ENCODE measurements around the gene VWA5B1.

Gene VWA5B1

DNA sequence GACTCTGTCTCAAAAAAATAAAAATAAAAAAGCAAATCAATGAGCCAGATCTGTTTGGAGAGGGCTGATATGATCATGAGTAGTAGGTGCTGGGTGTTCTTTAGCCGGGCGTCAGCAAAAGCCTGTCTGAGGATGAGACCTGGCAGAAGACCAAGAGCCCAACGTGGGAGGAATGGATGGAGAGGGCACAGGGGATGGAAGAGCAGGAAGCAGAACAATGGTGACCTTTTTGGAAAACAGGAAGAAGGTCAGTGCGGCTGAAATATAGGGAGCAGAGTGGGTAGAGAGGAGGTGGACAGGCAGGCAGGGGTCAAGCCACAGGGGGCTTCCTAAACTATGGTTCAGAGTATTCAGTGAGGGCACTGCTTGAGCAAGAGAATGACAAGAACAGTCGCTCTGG lies 30.9 kb downstream of the VWA5B1 start:
- Mint-ChIP-seq H3K4me1 (peaks cover 20% of the 10 kb centered on the region), H3K27me3 (ENCODE audit: low read depth, poor library complexity) (peaks cover 53% of the 10 kb centered on the region), H3K36me3 (ENCODE audit: low read depth) (no peaks in the 10 kb centered on the region), H3K27ac (no peak overlapping the region), H3K4me3 (no peak overlapping the region), H3K9me3 (no peaks in the 10 kb centered on the region)
- TF ChIP-seq, protein P1, sequence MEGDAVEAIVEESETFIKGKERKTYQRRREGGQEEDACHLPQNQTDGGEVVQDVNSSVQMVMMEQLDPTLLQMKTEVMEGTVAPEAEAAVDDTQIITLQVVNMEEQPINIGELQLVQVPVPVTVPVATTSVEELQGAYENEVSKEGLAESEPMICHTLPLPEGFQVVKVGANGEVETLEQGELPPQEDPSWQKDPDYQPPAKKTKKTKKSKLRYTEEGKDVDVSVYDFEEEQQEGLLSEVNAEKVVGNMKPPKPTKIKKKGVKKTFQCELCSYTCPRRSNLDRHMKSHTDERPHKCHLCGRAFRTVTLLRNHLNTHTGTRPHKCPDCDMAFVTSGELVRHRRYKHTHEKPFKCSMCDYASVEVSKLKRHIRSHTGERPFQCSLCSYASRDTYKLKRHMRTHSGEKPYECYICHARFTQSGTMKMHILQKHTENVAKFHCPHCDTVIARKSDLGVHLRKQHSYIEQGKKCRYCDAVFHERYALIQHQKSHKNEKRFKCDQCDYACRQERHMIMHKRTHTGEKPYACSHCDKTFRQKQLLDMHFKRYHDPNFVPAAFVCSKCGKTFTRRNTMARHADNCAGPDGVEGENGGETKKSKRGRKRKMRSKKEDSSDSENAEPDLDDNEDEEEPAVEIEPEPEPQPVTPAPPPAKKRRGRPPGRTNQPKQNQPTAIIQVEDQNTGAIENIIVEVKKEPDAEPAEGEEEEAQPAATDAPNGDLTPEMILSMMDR (IDR thresholded peaks at IDR 0.05): no peak
- DNase-seq: no peak

DNA sequence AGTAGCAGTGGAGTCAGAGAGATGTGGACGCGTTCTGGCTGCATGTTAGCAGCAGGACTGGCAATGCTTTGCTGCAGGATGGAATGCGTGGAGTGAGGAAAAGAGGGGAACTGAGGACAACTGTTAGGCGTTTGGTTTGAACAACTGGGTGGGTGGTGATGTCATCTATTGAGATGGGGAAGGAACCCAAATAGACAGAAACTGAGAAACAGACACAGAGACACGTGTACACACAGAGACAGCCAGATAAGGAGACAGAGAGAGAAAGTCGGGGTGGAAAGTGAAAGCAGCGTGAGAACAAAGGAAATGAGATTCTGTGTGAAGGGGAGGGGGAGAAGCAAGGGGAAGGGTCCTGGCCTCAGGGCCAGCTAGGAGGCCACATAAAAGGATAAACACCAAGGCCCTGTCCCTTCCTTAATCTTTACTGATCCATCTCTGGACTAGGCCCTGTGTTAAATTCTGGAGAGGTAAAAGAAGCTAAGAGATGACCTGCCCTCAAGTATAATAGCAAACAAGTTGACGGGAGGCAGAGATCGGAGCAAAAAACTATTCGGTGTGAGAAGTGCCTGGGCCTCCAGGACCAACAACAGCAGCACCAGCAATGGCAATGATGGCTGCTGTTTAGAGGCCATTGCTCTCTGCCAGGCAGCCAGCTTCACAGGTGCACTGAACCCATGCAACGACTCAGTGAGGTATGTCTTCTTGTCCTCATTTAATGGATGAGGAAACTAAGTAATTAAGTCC lies 31.6 kb downstream of the VWA5B1 start:
- Mint-ChIP-seq H3K27ac (peak overlapping the region; percentile 14), H3K4me1 (peaks cover 20% of the 10 kb centered on the region), H3K36me3 (ENCODE audit: low read depth) (no peaks in the 10 kb centered on the region), H3K4me3 (no peak overlapping the region), H3K27me3 (ENCODE audit: low read depth, poor library complexity) (peaks cover 57% of the 10 kb centered on the region), H3K9me3 (no peaks in the 10 kb centered on the region)
- no peak for DNase-seq
- TF ChIP-seq, protein P1 (IDR thresholded peaks at IDR 0.05): no peak

DNA sequence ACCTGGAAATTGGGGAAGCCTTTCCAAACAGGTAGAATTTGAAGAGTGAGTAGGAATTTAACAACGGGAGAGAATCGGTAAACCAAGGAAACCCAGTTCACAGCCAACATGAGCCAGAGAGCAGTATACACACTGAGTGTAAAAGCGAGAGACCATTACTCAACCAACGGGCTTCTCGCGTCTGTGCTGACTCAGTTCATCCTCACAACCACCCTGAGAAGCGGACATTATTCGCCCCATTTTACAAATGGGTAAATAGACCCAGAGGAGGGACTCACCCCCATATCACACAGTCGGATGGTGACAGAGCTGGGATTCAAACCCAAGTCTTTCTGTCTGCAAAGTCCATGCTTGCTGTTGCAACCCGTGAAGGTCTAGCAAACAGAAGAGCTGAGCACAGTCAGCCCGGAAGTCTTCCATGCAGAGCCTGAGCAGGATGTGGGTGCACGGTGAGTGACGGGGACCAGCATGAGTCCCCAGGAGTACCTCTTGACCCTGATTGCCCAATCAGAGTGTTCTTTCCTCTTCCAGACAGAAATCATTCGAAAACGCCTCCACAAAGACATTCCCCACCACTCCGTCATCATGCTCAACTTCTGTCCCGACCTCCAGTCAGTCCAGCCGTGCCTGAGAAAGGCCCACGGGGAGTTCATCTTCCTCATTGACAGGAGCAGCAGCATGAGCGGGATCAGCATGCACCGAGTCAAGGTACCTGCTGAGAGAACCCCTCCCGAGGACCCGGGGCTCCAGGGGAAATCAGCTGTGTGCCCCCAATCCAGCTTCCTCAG lies 32.3 kb downstream of the VWA5B1 start:
- DNase-seq: no peak
- Mint-ChIP-seq H3K4me1 (peaks cover 20% of the 10 kb centered on the region), H3K9me3 (no peaks in the 10 kb centered on the region), H3K27me3 (ENCODE audit: low read depth, poor library complexity) (peaks cover 65% of the 10 kb centered on the region), H3K36me3 (ENCODE audit: low read depth) (no peaks in the 10 kb centered on the region), H3K4me3 (no peak overlapping the region), H3K27ac (no peak overlapping the region)
- TF ChIP-seq, protein P1 (IDR thresholded peaks at IDR 0.05): no peak

DNA sequence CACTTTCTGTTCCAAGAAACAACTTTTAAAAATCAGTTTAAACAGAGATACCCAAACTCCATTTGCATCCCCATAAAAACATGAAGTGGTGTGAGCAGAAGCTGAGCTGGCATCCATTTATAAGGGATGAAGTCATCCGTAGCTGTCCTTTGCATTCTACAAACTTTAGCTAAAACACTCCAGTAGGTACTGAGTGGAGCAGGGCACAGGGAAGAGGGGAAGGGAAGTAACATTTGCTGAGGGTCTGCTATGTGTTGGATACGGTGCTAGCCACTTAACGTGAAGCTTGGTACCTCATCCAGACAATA lies 32.9 kb downstream of the VWA5B1 start:
- no peak overlapping the region for H3K27ac Mint-ChIP-seq
- H3K4me1 Mint-ChIP-seq: peaks cover 20% of the 10 kb centered on the region
- no peak overlapping the region for H3K4me3 Mint-ChIP-seq
- peaks cover 69% of the 10 kb centered on the region for H3K27me3 Mint-ChIP-seq (ENCODE audit: low read depth, poor library complexity)
- H3K36me3 Mint-ChIP-seq (ENCODE audit: low read depth): no peaks in the 10 kb centered on the region
- no peak for DNase-seq
- TF ChIP-seq, protein P1 (IDR thresholded peaks at IDR 0.05): no peak
- no peaks in the 10 kb centered on the region for H3K9me3 Mint-ChIP-seq

DNA sequence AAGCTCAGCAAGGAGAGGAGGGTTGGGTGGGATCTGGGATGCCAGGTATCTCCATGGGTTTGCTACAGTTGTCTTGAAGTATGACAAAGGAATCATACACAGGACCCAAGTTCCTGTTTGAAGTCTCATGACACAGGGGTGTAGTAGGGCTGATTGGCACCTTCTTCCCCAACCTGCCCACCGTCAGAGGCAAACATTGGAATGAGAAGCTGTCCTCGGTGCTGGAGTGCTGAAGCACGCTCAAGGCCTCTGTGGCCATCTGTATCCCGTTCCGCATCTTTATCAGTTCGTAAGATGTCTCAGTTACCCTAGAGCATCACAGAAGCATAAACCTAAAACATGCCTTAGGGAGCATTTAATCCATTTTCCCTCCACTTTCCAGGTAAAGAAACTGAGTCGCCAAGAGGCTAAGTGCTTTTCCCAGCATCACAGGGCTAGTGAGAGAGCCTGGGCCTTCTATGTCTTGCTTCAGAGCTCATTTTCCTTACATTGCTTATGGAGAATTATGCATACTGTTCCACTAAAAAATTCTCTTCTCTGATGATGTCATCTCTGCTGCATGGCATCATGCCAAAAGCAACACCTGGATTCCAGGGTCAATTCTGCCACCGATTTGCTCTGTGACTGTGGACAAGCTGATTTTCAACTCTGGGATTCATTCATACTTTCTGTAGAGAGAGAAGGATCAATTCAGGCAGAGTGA lies 34.2 kb downstream of the VWA5B1 start:
- Mint-ChIP-seq H3K4me1 (peaks cover 20% of the 10 kb centered on the region), H3K4me3 (no peak overlapping the region), H3K9me3 (no peaks in the 10 kb centered on the region), H3K27me3 (ENCODE audit: low read depth, poor library complexity) (peaks cover 75% of the 10 kb centered on the region), H3K27ac (no peak overlapping the region), H3K36me3 (ENCODE audit: low read depth) (no peaks in the 10 kb centered on the region)
- TF ChIP-seq, protein P1 (IDR thresholded peaks at IDR 0.05): no peak
- no peak for DNase-seq

Measured in nephron progenitor cell (in vitro differentiated cells).